GM12874 (cell line): ENCODE results near the gene SEC16A.

Source experiments
- CTCF ChIP-seq: IDR thresholded peaks from 2 replicates; pipeline ENCODE4 v1.5.1; 2011; ENCODE audit warnings: low read depth, mild to moderate bottlenecking, control low read depth, low read length, moderate library complexity; ENCODE audit not compliant: insufficient read depth

Gene SEC16A

GRCh38 chr9:136430588-136431234 lies 52.1 kb downstream of the SEC16A start:
- no peak for TF ChIP-seq CTCF

GRCh38 chr9:136429683-136430491 lies 53.0 kb downstream of the SEC16A start:
- no peak for TF ChIP-seq CTCF

- no peak for TF ChIP-seq CTCF
These were observed 53.7 kb downstream of the SEC16A start for GRCh38 chr9:136429075-136429628.

- no peak for TF ChIP-seq CTCF
These were observed 56.1 kb downstream of the SEC16A start for GRCh38 chr9:136426787-136427186.

- TF ChIP-seq CTCF = no peak
These were observed 58.0 kb downstream of the SEC16A start for GRCh38 chr9:136424750-136425362.

- no peak for TF ChIP-seq CTCF
These were observed 59.3 kb downstream of the SEC16A start for GRCh38 chr9:136423432-136424146.

- TF ChIP-seq CTCF = no peak
These were observed 60.0 kb downstream of the SEC16A start for GRCh38 chr9:136422876-136423275.
